22Rv1 (cell line): Measurements from ENCODE around the gene DSPP.

Experiments used
- H3K27ac ChIP-seq: fragments of 450-650 bp; 2 replicates; pipeline ENCODE4 v1.5.1; 2017
- ZFX ChIP-seq: fragments of 450-650 bp; IDR thresholded peaks from 2 replicates; pipeline ENCODE4 v1.6.1; 2017; ENCODE audit warnings: antibody characterized with exemption, borderline replicate concordance
- TF ChIP-seq, protein P1 (sequence below): fragments of 450-650 bp; IDR thresholded peaks from 2 replicates; pipeline ENCODE4 v1.5.1; 2017; ENCODE audit warnings: mild to moderate bottlenecking

The DSPP gene

DNA sequence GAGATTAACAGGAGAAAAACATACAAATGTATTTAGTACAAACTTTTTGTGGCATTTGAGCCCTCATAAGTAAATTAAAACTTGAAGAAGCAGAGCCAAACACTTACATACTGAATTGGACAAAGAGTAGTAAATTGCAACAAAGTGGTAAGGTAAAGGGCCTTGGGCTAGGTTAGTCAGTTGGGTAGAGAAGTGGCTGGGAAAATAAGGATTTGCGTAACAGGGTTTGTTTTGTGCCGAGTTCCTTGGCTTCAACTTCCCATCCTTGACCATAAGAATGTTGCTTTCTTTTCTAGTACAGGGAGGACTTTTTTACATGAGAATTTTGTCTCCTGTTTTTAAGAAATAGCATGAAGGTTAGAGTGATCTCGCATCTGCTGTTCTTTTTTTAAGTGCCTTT is 33.3 kb upstream of the DSPP start:
- no peak for TF ChIP-seq ZFX
- TF ChIP-seq, protein P1, sequence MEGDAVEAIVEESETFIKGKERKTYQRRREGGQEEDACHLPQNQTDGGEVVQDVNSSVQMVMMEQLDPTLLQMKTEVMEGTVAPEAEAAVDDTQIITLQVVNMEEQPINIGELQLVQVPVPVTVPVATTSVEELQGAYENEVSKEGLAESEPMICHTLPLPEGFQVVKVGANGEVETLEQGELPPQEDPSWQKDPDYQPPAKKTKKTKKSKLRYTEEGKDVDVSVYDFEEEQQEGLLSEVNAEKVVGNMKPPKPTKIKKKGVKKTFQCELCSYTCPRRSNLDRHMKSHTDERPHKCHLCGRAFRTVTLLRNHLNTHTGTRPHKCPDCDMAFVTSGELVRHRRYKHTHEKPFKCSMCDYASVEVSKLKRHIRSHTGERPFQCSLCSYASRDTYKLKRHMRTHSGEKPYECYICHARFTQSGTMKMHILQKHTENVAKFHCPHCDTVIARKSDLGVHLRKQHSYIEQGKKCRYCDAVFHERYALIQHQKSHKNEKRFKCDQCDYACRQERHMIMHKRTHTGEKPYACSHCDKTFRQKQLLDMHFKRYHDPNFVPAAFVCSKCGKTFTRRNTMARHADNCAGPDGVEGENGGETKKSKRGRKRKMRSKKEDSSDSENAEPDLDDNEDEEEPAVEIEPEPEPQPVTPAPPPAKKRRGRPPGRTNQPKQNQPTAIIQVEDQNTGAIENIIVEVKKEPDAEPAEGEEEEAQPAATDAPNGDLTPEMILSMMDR = no peak
- no peak overlapping the region for H3K27ac ChIP-seq

GRCh38 chr4:87575408-87575807 is 32.9 kb upstream of the DSPP start:
- no peak for TF ChIP-seq ZFX
- TF ChIP-seq, protein P1 = no peak

GRCh38 chr4:87575983-87576382 is 32.3 kb upstream of the DSPP start:
- no peak for TF ChIP-seq ZFX
- TF ChIP-seq, protein P1 = no peak
- H3K27ac ChIP-seq = no peak overlapping the region

More at GRCh38 chr4:87575408-87575807, 32.9 kb upstream of the DSPP start:
- H3K27ac ChIP-seq = no peak overlapping the region

- TF ChIP-seq, protein P1 = no peak
- no peak for TF ChIP-seq ZFX
- H3K27ac ChIP-seq = no peak overlapping the region
These were observed 28.9 kb upstream of the DSPP start for GRCh38 chr4:87579478-87579877.

DNA sequence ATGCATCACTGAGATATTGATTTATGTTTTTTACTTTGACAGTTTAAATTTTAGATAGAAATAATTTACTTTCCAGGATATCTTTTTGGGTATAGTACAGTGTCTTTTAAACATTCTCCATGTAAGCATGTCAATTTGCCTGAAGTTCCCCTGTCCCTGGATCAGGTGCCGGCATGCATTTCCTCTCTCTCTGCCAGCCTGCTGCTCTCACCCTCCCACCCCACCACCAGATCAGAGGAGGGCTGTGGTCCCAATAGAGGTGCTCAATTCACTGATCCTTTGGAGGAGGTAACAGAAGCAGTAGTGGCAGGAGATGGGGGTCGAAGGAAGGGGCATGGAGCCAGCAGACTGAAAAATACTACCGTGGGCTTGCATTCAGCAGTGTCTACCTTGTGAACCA is 28.3 kb upstream of the DSPP start:
- TF ChIP-seq, protein P1 = no peak
- no peak for TF ChIP-seq ZFX
- no peak overlapping the region for H3K27ac ChIP-seq

DNA sequence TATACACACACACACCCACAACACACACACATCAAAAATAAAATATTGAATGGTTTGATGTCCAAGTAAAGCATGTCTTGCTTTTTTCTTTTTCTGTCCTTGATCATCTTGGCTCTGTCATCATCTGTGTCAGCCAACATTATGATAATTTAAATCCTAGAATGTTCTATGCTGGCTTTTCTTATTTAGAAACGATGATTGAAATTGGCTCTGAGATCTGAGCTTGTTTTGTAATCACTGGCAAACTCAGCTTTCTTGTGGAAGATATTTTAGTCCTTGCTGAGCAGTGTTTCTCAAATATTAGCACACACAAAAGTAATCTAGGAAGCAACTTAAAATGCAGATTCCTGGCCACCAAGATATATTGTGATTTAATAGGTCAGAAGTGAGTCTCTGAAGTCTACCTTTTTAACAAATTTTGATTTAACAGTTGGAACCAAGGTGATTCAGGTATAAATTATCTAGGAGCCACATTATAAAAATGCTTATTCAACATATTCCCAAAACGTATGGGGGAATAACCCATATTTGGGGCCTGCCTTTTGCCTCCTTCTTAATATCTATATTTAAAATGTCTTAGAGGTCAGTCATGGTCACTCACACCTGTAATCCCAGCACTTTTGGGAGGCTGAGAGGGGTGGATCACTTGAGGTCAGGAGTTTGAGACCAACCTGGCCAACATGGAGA is 24.0 kb upstream of the DSPP start:
- H3K27ac ChIP-seq = no peak overlapping the region
- no peak for TF ChIP-seq ZFX
- TF ChIP-seq, protein P1 = no peak

GRCh38 chr4:87589531-87589930 is 18.8 kb upstream of the DSPP start:
- H3K27ac ChIP-seq = no peak overlapping the region

More at GRCh38 chr4:87589531-87589930, 18.8 kb upstream of the DSPP start:
- TF ChIP-seq ZFX = no peak
- TF ChIP-seq, protein P1 = no peak
